Jurkat, Clone E6-1 (cell line): ENCODE results near the gene RNF227.
A peak's percentile ranks its signal among the peaks of the same experiment; 100 is the strongest.

Source experiments
- DNase-seq: peaks from one replicate; pipeline ENCODE4 v3.0.0-alpha.2; 2011; ENCODE audit warnings: low read depth, low spot score
- H3K4me3 ChIP-seq: 2 replicates; pipeline ENCODE4 v1.5.1; 2011; ENCODE audit warnings: mild to moderate bottlenecking, low read length, control low read depth, moderate library complexity

RNF227 gene

DNA sequence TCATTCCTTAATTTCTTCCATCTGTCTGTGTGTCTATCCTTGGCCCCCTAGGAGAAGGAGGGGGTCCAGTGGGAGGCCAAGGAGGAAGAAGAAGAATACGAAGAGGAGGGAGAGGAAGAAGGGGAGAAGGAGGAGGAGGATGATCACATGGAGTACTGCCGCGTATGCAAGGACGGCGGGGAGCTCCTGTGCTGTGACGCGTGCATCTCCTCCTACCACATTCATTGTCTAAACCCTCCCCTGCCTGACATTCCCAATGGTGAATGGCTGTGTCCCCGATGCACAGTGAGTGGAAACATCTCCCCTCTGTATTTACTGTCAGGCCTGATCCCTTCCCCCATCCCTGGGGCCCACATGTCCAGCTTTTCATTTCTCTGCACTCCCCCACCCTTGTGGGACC lies 21.2 kb downstream of the RNF227 start:
- H3K4me3 ChIP-seq = no peak overlapping the region
- DNase-seq = no peak

DNA sequence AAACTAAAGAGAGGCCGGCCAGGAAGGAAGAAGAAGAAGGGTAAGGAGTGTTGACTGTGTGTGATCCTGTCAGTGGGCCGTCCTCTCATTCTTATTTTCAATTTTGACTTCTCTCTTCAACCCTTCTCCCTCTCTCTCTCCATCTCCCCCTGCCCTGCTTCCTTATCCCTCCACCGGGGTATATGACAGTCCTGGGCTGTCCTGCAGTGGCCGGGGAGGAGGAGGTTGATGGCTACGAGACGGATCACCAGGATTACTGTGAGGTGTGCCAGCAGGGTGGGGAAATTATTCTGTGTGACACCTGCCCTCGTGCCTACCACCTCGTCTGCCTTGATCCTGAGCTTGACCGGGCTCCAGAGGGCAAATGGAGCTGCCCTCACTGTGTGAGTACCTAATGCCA lies 21.9 kb downstream of the RNF227 start:
- H3K4me3 ChIP-seq = no peak overlapping the region
- DNase-seq = no peak

DNA sequence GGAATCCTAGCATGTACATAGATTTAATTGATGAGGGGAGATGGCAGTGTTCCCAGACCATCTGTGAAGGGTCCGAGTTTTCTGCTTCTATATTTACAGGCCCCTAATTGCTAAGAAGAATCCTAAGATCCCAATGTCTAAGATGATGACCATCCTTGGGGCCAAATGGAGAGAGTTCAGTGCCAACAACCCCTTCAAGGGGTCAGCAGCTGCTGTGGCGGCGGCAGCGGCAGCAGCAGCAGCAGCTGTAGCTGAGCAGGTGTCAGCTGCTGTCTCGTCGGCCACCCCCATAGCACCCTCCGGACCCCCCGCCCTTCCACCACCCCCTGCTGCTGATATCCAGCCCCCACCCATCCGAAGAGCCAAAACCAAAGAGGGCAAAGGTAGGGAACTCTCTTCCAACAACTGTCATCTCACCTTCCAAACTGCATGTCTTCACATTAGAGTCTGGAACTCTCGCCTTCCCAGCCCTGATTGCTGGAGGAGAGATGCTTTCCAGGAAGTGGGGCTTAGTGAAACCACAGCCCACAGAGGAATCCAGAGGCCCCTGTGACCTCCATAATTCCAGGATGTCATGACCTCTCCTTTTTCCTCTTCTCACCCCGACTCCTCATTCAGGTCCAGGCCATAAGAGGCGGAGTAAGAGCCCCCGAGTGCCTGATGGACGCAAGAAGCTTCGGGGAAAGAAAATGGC lies 22.8 kb downstream of the RNF227 start:
- DNase-seq = no peak
- H3K4me3 ChIP-seq = no peak overlapping the region

DNA sequence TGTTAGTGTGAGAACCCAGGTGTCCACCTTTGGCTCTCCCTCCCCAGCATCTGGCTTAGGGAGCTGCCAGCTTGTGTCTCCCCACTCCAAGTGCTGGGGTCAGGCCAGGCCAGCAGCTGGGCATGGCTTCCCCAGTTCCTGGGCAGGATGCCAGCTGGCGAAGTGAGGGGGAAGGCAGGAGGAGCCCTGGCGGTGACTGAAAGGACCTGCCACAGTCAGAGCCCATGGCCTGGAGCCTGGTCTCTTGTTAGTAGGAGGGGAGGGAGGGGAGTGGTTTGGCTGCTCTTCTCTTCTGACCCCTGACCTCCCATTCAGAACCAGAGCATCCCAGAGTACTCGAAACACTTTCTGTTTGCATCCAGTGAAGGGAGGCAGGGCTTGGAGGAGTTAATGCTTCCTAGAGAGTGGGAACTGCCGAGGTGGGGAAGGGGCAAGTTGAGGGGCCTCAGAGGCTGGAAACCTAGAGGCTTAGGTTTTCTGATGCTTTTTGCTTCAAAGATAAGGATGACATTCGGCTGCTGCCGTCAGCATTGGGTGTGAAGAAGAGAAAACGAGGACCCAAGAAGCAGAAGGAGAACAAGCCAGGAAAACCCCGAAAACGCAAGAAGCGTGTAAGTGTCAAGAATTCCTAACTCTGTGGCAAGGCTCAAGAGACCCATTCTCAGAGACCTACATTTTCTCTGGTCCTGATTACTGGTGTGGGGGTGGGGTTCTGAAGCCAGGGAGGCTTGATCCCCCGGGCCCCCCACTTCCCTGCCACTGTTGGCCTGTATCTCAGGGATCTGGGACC lies 26.7 kb downstream of the RNF227 start:
- H3K4me3 ChIP-seq = no peak overlapping the region
- no peak for DNase-seq

DNA sequence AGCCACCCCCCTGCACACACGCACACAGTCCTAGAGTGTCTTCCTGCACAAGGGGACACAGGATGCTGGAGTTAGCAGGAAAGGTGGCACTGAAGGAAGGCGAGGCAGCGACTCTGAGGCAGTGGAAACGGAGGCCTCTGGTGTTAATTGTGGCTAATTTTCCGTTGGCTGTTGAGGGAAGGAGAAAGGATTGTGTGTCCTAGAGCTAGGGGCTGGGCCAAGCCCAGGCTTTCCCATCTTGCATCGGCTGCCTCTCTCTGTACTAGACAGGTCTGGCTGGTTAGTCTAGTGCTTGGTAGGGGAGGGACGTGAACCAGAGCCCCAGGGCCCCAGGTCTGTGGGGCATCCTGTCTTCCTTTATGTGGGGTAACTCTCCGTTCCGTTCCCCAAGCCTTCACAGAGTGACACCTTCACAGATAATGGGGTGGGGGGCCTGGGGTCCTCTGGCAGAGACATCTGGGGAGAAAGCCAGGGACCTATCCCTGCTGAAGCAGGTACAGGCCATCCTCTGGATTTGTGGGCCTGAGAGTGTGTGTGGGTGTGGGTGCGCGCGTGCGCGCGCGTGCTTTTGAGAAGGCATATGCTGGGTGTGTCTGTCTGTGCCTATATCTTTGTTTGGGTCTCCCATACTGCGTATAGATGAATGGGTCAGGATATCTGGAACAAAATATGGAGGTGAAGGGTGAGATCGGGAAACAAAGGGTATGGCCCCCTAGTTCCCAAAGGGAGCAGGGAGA lies 27.7 kb downstream of the RNF227 start, which contains the start of gene CHD3:
Gene CHD3, plus strand, starts transcription at position 606 of the 737 bp plus-strand sequence. CDS start 212 bp downstream, outside the sequence.
- DNase-seq = no peak
- H3K4me3 ChIP-seq = peak within 1 kb of the TSS; percentile 89

DNA sequence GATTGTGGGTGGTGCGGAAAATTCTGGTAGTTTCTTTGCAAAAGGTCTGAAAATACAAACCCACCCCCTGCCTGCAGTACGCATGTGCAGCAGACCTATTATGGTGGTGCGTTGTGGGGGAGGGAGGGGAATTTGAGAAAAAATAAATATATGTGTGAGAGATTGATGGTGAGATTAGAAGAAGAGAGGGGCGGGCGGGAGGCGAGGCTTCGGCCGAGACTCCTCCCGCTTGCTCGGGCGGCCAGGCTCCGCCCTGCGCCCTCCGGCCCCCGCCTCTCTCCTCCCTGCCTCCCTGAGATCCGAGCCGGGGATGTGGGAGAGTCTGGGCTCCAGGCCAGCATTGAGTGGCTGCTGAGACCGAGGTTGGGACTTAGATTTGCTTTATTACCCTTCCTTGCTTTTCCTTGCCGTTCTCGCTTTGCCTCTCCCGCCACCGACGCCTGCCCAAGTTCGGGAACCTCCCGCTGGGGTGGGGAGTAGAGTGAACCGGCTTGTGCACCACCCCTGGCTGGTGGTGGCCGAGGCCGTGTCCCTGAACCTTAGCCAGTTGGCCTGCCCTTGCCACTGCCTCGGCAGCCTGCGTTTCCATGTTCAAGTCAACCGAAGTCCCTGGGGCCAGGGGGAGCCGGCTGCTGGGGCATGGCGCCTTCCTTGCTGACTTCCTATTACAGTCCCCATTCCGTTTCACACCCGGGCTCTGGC lies 28.5 kb downstream of the RNF227 start:
- DNase-seq = no peak
- peak overlapping the region; percentile 89 for H3K4me3 ChIP-seq

DNA sequence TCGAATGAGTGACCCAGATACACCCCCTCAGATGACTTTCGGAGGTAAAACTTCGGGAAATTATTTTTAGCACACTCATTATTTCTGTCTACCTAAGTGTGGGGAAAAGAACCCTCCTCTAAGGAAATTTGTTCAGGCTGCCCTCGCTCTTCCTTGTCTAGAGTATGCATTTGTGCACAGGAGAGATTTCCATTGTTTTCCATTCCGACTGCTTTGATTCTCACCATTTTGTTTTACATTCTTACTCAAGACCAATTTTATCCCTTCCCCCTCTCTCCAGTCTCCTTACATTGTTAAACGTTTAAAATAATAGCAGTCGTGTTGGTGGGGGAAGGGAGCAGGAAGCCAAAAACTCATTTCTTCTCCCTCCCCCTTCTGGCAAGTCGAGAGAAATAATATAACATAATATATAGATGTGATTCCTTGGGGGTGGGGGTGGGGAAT lies 29.0 kb downstream of the RNF227 start:
- DNase-seq = peak; percentile 99
- peak overlapping the region; percentile 89 for H3K4me3 ChIP-seq

DNA sequence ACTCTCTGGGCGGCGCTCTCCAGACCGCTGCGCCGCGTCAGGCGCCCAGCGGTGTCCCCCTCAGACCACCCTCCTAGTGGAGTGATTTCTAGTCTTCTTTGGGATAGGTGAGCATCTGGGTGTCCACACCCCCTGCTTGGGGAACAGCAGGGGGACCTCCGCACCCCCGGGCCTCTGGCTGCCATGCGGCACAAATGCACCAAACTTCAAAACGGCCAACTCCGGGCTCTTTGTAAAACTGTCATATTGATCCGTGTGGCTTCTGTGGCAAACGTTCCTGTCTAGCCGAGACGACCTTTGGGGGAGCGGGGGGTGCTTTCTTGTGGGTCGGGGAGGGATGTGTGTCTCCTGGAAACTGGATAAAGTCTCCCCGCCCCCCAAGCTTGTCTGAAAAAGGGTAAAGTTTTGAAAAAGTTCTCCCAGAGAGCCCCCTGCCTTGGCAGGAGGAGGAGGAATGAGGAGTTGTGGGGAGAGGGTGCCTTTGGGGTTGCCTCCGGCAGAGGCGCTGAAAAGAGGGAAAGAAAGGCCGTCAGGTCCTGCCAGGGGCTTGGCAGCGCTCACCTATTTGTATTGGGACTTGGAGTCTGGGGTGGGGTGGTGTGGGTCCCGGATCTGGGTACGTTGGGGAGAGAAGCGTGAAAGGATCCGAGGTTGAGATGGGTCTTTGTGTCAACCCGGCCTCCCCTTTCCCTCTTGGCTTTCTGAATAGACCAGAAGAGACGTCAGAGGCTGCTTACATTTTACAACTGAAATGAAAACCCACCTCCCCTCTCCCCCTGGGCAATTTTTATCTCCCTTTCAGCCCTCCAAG lies 29.7 kb downstream of the RNF227 start:
- DNase-seq = peak; percentile 78
- H3K4me3 ChIP-seq = peak overlapping the region; percentile 89

DNA sequence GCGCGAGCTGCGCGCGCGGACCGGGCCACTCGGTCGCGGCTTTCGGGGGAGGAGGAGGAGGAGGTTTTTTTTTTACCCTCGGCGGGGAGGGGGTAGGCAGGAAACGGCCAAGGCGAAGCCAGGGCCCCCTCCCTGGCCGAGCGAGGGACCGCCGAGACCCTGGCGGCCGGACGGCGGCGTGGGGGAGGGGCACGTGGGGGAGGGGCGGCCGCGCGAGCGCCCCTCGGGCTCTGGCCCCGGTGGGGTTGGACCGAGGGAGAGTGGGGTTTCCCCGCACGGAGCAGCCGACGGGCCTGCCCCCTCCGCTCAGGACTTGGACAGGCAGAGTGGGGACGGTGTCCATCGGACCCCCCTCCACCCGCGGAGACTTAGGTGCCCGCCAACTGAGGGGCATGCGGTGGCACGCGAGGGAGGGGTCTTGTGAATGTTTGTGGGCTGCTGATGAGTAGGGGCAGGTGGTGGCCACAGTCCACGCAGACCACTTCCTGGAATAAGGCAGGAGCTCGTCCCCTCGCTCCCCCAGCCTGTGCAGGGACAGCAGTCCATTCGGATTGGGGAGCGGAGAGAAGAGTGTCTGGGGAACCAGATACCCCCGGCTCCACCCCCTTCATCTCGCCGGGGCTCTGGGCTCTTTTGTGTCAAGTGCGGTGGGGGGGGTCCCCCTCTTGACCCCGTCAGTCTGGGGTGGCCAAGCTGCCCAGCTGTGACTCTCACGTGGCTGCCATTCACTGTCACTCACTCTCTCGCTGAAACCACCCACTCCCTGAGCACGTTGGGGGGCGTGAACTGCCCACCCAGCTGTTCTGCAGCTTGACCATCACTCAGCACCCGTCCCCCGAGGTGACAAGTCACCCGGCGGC lies 30.5 kb downstream of the RNF227 start:
- no peak for DNase-seq
- H3K4me3 ChIP-seq = peak overlapping the region; percentile 89

DNA sequence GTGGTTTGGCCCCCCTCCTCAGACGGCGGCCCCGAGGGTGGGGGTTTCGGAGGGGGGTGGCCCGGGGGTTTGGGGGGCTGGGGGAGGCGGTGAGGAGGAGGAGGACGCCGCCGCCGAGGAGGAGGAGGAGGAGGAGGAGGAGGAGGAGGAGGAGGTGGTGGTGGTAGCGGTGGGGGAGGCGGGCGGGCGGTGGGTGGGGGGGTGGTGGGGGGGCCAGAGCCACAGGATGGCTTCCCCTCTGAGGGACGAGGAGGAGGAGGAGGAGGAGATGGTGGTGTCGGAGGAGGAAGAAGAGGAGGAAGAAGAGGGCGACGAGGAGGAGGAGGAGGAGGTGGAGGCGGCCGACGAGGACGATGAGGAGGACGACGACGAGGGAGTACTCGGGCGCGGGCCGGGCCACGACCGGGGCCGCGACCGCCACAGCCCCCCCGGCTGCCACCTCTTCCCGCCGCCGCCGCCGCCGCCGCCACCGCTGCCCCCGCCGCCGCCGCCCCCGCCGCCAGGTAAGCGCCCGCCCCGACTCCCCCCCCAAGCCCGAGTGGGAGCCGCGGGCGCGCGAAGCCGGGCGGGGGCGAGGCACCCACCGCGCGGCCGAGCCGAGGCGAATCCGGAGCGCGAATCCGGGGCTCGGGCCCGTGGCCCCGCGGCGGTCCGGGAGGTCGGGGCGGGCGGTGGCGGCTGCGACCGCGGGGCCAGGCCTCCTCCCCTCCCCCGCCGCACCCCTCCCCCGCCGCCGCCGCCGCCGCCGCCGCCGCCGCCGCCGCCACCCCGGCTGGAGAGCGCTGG lies 31.3 kb downstream of the RNF227 start:
- no peak for DNase-seq
- H3K4me3 ChIP-seq = peak overlapping the region; percentile 89

DNA sequence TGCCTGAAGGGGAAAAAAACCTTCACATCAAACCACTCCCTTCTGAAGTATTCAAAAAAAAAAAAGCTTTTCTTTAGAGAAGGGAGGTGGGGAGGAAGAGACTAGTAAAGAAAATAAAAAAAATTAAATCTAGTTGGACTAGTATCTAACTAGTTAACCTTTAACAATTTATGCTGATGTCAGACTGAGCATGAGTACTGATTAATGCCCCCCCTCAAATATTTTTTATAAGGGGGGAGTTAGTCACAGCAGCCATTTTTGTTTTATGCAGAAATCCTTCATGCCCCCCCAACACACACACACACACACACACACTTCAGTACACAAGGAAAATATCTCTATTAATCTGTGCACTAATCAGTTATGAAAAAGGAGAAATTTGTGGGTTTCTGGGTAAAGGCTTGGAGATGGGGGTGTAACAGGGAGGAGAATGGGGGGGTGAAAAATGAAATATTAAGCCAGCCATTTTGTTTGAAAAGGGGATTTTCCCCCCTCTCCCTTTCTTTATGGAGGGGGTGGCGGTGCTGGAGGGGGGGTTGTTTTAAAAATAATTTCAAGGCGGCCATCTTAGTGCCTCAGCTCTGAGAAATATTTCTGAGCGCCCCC lies 32.2 kb downstream of the RNF227 start:
- DNase-seq = no peak
- peak overlapping the region; percentile 55 for H3K4me3 ChIP-seq

DNA sequence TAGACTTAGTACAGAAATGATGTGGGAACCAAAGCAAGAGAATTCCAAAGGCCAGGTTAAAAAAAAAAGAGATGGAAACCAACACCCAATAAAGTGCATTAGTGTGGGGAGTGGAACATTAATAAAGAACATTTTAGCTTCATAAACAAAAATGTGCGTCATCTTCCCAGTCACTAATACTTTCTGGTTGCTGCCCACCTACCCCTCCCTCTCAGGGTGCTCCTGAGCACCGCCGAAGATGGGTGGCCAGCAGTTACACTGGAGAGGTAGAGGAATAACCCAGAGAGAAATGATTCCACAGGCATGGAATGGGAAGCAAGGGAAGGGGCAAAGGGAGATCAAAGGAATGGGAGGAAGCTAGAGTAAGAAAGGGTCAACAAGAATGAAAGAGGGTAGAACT lies 33.5 kb downstream of the RNF227 start:
- no peak overlapping the region for H3K4me3 ChIP-seq
- no peak for DNase-seq

DNA sequence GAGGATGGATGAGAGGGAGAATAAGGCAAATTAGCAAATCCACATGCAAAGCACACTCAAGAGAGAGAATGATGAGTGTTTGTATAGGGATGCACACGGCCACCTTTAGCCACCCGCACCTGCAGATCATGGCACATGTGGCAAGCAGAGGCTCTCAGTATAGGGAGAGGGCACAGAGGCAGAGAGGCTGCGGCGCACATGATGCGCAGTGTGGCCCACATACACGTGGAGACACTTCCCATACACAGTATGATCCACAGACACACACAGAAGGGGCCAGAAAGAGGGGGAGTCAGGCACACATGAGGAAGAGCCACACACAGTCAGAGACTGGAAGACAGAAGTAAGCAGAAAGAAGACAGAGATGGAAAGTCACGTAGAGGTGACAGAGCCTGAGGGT lies 34.0 kb downstream of the RNF227 start:
- no peak for DNase-seq
- H3K4me3 ChIP-seq = no peak overlapping the region

DNA sequence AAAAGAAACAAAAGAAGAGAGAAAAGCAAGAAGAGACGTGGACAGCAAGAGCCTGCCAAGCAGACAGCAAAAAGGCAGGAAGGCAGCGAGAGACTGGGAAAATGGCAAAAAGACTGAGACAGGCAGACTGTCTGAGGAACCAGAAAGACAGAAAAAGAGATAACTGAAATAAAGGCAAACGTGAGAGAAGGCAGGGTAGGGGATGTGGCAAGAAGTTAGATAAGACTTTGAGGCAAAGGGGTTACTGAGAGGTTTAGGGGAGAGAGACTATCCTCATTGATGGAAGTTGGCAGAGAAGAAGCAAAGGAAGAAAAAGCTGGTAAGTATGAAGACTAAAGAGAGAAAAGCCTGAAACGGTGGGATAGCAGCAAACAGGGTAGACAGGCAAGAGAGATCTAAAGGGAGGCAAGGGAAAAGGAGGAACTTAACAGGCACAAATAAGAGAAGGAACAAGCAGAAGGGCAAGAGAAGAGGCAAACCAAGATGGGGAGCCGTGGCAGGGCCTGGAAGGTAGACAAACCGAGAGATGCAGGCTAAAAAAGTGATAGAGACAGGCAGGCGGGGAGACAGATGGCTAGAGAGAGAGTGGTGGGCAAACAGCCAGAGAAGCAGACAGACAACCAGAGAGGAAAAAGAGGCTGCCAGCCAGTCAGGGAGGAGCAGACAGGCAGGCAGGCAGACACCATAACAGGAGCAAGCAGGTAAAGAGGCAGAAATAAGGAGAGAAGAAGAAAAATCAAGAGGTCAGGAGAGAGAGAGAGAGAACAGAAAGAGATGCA lies 34.6 kb downstream of the RNF227 start:
- no peak overlapping the region for H3K4me3 ChIP-seq
- DNase-seq = no peak

DNA sequence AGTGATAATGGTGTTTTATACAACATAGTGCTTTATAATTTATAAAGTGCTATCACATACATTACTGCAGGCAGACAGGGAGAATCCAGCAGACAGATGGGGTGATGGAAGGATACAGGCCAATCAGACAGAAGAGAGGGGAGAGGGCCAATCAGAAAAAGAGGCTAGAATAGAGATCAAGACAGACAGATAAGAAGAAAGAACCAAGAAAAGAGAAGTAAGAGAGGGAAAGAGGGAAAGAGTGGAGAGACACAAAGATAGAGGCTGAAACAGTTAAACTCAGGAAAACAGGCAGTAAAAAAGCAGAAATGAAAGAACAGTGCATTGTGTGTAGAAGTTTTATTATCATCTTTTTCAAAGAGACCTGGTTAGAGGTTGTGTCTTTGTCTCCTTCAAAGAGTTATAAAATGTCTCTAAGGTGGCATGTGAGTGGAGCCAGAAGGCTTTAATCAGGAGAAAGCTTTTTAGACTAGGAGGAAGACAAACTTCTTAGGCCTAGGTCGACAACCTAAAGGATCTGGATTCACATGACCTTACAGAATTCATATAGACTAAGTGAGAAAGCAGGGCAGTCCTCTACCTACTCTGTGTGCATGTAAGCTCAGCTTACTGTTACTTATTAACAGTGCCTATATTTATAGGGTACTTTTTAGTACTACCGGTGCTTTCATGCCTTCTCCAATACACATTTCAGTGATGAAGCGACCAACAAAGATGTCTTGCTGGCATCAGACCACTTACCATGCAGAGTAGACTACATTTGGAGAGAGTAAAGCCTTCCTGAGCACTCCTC lies 35.8 kb downstream of the RNF227 start:
- H3K4me3 ChIP-seq = no peak overlapping the region

More for the DNA sequence above, 35.8 kb downstream of the RNF227 start:
- no peak for DNase-seq
